GM18907 (cell line): Measurements from ENCODE around the gene METTL24.
"Not testable (repeated sequence)": the region's sequence is repeated elsewhere in the genome, so short reads cannot be mapped to it uniquely, and the experiment has no call there.

ENCODE experiments used
- ATAC-seq: cut with Tn5 transposase; IDR thresholded peaks from one replicate; pipeline ENCODE4 v1.9.1; 2021; ENCODE audit warnings: mild to moderate bottlenecking, moderate library complexity; ENCODE audit not compliant: unreplicated experiment

METTL24 gene

DNA sequence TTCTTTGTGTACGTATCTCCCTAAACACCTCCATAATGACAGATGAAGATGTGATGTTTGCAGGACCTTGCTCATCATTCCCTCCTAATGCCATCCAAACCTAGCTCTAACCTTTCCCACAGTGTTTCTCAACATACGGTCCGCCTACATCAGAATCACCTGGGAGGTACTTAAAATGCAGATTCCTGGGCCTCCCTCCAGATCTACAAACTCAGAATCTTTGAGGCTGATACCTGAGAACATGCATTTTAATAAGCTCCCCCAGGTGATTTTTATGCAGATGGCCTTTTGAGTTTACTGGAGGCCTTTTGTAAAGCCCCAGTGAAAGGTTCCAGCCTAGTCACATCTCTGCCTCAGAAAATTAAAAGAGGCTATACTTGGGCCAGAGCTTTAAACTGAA lies 40.5 kb downstream of the METTL24 start:
- no peak for ATAC-seq

DNA sequence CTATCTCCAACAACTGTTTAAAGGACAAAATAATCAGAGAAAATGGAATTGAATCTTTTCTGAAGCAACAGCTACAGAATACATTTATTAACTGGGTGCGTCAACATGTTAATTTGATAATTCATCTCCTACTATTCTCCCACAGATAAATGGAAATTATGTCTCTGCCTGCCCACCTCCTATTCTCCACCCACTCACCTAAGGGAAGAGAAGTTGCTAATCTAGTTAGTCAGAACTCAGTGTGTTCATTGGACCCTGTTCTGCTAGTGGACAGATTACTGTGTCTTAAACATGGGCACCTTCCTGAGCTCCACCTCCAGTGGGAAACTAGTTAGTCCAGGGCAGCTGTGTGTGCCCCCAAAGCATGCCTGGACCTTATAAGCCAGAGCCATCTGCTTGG lies 41.0 kb downstream of the METTL24 start:
- no peak for ATAC-seq

DNA sequence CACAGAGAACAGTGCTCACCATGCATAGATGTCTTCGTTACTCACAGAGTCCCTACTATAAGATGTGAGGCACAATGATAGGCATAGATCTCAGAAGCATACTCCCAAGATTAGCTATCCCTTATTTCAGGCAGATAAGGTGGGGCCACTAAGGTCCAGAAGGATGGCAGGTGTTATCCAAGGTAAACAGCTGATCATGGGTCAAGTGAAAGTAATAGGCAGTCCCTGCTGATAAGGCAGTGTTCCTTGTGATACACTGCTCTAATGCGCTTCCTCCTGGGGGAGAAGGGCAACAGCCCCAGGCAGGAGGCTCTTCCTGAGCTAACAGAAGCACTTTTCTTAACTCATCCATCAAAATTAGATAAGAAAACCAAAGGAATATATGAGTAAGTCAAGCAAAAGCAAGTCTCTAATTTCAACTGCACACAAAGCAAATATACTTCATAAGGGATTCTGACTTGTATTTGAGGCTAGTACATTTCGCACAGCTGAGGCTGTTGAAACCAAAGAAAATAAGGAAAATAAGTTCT lies 42.2 kb downstream of the METTL24 start:
- ATAC-seq = no peak

DNA sequence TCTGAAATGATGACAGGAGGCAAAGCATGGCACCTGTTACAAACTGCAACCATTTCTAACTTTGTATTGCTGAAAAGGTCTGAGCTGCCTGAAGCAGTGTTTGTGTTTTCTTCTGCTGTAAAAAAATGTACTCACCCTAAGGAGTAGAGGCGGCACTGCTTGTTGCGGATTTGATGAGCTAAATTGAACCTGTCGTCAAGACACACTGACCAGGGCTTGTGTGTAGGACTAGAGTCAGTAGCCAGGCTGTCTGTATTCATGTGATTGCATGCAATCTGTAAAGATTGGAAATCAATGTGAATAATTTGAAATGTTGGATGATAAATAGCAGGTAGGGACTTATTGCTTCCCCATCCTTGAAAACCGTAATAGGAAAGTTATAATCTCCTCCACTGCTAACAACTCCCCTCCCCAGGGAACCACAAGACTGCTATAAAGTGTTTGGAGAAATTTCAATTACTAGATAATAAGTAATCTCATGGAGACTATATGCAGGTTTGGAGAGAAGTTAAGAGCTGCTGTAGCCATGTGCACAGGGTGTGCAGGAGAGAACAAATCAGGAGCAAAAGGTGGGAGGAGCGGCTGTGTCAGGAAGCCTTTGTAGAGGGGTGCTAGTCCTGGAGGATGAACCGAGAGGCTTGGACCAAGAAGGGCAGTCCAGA lies 42.8 kb downstream of the METTL24 start:
- ATAC-seq = no peak

DNA sequence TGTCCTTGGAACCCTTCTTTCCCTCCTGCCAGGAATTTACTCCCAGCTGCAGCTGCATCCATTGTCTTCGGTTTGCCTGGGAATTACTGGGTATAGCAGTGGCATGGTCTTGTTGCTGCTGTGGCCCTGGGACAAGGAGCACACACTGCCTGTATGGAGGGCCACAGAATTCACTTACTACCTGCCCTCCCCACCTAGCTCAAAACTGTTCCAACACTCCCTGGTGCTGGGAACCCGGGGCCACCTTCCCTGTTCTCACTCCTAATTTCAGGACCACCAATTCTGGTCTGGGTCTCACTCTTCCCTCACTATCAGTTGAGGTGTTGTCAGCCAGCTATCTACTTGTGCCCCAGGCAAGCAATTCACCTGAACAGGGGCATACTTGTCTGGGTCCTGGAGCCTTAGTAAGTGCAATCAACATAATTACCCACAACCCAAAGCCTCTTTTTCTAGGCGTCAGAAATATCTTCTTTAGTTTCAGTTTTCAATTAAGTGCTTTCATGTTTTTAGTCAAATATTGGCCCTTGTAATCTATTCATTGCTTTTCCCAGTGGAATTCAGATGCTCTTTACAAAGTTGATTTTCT lies 47.2 kb downstream of the METTL24 start:
- ATAC-seq = no peak

DNA sequence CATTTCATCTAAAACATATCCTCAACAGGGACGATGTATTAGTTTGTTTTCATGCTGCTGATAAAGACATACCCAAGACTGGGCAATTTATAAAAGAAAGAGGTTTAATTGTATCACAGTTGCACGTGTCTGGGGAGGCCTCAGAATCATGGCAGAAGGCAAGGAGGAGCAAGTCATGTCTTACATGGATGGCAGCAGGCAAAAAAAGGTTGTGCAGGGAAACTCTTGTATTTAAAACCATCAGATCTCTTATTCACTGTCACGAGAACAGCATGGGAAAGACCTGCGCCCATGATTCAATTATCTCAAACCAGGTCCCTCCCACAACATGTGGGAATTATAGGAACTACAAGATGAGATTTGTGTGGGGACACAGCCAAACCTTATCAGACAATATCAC lies 48.7 kb downstream of the METTL24 start:
- ATAC-seq = not testable (repeated sequence)

DNA sequence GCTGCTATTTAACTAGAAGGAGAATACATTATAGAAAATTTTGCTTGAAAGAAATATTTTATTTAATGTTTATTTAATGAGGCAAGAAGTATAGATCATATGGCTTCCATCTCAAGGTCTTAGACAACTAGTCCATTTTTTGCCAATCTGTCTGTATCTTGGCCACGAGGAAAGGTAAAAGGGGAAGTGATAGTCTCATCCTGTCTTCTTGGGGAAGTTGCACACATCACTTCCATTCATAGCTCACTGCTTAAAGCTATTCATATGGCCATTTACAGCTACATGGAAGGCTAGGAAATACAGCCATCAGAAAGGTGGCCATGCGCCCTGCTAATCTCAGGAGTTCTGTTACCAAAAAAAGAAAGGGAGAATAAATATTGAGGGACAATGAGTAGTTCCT lies 50.8 kb downstream of the METTL24 start:
- no peak for ATAC-seq

DNA sequence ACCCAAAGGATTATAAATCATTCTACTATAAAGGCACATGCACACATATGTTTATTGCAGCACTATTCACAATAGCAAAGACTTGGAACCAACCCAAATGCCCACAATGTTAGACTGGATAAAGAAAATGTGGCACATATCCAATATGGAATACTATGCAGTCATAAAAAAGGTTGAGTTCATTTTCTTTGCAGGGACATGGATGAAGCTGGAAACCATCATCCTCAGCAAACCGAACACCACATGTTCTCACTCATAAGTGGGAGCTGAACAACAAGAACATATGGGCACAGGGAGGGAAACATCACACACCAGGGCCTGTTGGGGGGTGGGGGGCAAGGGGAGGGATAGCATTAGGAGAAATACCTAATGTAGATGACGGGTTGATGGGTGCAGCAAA lies 52.3 kb downstream of the METTL24 start:
- ATAC-seq = not testable (repeated sequence)

DNA sequence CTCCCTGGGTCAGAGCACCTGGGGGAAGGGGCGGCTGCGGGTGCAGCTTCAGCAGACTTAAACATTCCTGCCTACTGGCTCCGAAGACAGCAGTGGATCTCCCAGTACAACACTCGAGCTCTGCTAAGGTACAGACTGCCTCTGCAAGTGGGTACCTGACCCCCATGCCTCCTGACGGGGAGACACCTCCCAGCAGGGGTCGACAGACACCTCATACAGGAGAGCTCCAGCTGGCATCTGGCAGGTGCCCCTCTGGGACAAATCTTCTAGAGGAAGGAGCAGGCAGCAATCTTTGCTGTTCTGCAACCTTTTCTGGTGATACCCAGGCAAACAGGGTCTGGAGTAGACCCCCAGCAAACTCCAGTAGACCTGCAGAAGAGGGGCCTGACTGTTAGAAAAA lies 54.5 kb downstream of the METTL24 start:
- not testable (repeated sequence) for ATAC-seq

DNA sequence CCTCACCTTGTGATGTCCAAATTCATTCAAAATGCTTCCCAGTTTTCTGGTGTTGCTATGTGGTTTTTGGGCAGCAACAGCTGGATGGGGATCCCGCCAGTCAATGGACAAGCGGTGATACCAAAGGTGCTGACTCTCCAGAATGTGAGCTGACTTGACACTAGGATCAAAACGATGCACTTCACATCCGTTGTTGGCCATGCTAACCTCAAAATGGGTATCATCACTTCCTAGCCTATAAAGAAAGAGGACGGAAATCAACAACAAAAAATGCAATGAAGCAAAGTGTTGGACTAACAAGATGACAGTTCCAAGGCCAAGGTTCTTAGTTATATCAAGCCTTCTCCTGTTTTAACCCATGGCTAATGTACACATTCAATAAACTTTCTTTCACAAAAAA lies 59.2 kb downstream of the METTL24 start:
- no peak for ATAC-seq

DNA sequence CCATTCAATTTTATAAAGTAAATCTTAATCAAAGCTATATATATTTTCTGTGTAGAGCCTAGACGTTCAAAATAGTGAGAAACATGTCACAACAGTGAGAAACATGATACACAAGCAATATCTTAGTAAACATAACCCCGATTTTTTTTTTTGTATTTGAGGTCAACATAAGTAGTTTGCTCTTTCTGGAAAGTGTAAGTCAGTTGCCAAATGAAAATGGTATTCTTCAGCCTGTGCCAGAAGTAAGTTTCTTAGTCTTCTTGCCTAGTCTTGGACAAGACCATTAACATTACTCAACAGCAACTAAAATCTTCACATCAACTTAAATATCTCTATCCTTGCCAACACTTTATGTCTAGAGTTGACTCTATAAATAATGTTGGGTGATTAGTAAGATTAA lies 59.7 kb downstream of the METTL24 start:
- no peak for ATAC-seq

DNA sequence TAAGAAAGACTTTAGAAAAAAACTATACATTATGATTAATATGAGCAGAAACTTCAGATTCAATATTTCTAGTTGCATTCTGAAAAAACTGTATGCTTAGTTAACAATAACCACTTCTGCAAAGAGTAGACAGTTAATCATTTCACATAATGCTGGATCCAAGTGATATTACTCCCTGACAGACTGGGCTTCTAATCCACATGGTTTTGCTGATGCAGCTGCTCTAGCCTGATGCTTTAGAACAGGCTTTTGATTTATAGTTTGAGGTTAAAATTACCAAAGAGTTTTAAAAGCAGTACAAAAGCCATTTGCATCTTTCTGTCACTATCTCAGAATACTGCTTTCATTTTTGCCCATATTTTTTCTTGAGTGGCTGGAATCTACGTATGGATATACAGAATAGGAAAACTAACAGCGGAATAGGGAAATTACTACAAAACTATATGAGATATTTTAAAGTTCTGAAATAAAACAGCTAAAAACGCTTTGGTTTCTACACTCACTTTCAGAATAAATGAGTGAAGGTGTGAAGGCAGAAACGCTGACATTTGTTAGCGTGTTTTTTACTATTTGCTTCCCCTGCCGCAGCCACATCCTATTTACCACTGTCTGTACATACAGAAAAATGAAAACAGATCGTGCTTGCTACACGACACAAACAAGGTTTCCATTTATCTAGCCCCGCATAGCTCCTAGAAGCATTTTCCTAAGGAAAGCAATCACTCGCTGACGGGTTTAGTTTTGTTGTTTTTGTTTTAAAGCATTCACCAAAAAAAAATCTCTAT lies 61.7 kb downstream of the METTL24 start:
- ATAC-seq = no peak

DNA sequence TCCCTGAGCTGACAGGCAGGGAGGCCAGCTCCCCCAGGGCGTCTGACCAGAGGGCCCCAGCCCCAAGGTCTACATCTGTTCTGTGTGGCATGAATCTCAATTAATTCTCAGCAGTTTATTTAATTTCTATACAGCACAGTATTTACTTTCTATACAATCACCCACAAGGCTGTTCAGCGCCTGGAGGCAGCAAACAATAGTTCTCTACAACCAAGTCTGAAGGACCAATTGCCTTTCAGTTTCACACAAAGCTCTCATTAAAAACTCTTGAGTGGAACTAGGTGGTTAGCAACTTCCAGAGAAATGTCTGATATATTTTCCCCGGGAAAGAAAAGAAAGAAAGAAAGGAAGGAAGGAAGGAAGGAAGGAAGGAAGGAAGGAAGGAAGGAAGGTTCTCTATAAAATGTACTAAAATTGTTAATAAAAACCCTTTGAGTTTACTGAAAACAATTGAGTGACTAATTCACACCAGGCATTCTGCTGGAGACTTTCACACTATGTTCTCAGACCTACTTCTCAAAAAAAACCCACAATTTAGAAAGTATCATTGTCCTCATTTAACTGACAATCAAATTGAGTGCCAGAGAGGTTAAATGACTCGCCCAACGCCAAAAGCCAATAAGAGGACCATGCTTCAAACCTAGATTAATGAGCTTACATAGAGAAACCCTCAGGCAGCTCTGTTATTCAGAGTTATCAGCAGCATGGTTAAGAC lies 62.5 kb downstream of the METTL24 start:
- ATAC-seq = no peak

DNA sequence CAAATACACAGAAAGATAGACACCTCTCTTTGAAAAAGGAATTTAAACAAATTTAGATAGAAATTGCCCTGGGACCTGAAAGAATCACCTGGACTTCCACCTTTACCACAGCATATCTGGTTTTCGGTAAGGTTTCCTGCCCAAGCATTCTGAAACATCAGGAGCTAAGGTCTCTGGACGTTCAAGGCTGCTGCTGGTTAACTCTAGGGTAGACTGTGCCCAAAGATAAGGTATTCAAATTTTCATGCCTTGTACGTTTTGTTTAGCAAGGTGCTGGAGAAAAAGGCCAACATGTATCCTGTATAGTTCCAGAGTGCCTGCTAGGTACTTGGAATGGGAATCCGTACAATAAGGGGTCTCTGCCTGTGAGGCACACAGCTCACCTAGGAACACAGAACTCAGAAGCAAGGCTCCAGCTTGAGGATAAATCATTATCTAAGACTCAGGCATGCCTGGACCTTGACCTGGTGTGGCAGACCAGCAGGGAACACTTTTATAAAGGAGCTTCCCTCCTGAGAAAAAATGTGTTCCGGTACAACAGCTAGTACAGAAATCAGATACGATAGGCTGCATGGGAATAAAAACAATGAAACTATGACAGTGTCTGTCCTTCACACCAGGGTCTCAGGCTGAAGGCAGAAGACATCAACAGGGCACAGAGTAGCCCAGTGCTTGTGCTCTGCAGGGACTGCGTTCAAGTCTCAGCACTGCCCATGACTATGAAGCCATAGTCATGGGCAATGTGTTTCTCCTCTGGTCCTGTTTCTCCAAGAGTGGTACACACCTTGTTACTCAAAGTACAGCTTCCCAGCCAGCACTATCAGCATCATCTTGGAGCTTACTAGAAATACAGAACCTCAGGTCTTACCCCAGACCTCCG lies 70.4 kb downstream of the METTL24 start:
- ATAC-seq = no peak

DNA sequence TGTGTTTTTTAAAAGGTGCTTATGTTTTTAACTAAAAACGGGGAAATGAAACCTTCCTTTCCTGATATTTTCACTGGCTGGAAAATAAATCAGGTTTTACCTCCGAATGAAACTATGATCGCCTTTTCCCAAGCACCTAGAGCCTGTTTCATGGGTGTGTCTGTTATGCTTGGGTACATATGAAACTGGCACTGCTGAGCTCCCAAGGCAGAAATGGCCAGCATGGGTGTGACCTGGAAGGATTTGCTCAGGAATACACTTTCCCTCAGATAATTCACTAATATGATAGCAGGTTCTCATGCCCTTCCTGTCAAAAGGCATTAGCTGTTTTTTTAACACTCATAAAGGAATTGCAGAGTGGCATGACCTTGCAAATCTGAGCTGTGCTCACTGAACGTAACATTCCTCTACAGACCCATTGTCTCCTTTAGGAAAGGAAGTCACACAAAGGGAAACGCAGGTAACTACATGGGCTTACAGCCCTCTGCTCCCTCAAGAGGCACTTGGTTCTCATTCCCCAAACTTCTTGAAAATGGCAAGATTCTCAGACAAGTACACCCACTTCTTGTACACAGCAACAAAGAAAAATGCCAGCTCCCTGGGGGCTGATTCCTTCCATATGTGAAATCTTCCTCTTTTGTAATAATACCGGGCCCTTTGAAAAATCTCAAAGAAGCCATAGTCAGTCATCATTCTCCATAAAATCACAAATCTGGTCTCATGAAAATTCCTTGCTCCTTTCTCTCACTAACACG lies 72.7 kb downstream of the METTL24 start:
- ATAC-seq = no peak

DNA sequence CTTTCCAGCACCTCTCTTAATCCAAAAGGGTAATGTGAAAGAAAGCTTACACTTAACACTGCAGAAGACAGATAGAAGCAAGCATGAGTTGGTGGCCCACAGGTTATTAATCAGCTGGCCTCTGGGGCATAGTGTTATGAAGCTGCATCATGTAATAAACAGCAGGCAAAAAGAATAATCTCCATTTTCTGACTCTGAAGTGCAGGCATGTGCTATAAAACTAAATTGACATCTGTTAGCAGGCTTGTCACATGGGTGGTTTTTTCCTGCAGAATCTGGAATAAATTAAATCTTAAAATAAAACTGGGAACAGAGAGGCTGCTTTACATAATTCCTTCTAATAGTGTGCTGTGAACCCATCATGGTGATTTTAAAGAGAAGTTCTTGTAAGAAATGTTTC lies 73.3 kb downstream of the METTL24 start:
- no peak for ATAC-seq

DNA sequence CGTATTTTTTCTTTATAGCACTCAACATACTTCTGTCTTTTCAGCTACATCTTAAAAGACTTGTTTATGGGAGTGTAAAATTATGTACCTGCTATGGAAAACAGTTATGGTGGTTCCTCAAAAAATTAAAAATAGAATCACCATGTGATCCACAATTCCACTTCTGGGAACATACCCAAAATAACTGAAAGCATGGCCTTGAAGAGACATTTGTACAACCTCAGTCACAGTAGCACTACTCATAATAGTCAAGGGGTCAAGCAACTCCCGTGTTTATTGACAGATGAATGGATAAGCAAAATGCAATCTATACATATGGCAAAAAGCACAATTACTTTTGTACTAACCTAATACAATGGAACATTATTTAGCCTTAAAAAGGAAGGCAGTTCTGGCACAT lies 74.5 kb downstream of the METTL24 start:
- no peak for ATAC-seq

DNA sequence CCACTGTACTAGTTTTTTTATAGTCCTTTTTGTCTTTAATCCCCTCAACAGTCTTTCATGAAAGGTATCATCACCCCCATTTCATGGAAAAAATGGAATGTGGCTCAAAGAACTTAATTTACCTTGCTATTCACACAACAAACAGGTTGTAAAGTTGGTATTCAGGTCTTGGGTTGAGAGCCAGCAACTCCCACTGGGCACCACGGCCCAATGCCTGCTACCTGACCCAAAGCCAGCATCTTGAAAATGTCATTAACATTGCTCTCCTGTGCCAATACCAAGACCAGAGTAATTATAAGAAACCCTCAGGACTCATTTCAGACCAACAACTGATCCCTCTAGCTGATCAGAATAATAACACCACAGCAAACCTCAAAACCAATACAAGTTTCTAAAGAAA lies 75.7 kb downstream of the METTL24 start:
- ATAC-seq = no peak

DNA sequence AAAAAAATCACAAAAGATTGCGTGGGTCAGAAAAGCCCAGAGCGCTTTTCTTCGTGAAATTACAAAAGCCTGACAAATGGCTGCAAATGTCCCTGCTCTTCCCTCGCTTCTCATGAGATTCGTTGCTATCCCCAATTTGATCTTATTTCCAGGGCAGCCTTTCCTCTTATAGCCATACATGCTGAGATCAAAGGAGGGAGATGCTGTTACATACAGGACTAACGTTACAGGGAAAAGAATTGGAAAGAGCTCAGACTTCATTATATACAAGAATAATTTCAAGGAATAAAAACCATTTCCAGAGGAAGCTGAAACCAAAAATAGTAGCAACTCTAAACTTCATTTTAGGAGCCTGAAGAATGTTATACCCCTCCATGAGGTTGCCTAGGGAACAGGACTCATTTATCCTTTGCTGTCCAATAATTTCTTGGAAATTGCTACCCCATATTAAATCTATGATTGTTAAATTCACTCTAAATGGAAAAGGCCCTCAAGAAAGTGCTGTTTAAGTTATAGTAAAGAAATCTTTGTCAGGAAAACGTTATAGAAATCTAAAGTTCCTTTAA lies 81.0 kb downstream of the METTL24 start:
- ATAC-seq = no peak
